ENCODE data around the gene AADAT. TPM values are rescaled to one million over a fixed set of nuclear protein-coding genes. Genes with fewer than 3 reads are reported as not detected.

The AADAT gene
- total and polyA plus RNA-seq, 2 of the 8 experiments (the other 6 are each of a cell fraction or from before 2014, with no cell fraction given) = 6.1 to 7.7 TPM

DNA sequence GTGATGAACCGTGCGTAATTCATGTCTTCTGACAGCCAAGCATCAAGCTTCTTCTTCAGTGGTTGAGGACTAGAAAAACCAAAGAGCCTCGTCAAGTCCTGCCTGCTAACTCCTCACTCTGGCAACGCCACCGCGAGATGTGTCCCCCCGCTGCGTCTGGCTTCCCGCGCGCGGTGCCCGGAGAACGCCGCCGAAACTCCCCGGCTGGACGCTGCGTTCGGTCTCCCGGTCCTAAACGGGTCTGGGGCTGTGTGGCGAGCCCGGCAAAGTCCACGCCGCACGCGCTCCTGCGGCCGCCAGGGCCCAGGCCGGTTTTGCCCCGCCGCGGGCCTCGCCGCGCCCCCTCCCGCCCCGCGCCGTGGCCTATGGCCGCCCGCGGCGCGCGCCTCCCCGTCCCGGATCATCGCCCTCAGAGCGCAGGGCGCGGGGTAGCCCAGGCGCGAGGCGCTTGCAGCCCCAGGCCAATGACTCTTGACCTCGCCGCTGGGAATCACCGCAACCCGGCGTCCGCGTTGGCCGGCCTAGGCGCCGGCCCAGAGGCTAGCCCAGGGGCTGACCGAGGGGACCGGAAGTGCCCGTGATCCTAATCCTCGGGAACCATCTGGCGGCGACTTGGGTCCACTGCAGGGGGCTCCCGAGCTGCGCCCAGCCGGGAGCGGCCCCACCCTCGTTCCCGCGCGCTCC is at the start of gene AADAT (continued):
- TF ChIP-seq KDM1A (IDR thresholded peaks at IDR 0.05; ENCODE audit: borderline replicate concordance, low read length) (no peak), EGR1 (IDR thresholded peaks at IDR 0.05; ENCODE audit: borderline replicate concordance, low read depth, low read length) (no peak), SUZ12 (IDR thresholded peaks at IDR 0.05; ENCODE audit: low read length) (0 out of 2 replicates have a peak, but pooled peaks have one; percentile 39), RAD21 (IDR thresholded peaks at IDR 0.05 in 1 of 2, conservative IDR thresholded peaks at IDR 0.05 in 1 of 2; ENCODE audit: low read depth in 2 of 2, low read length in 2 of 2) (peak; percentile 89 to 92), KDM4A (IDR thresholded peaks at IDR 0.05; ENCODE audit: low read depth, low read length, severe bottlenecking) (peak; percentile 88), TAF7 (optimal IDR thresholded peaks at IDR 0.05; ENCODE audit: borderline replicate concordance, low read depth, low read length) (no peak), ZNF274 (IDR thresholded peaks at IDR 0.05; ENCODE audit: borderline replicate concordance, extremely low read depth, low read length) (no peak), TCF12 (IDR thresholded peaks at IDR 0.05; ENCODE audit: low read depth, low read length) (no peak), HDAC2 (IDR thresholded peaks at IDR 0.05; ENCODE audit: borderline replicate concordance in 1 of 2, low read depth in 2 of 2, low read length in 2 of 2) (no peak), SRF (IDR thresholded peaks at IDR 0.05; ENCODE audit: low read depth, low read length) (no peak), ASH2L (IDR thresholded peaks at IDR 0.05; ENCODE audit: low read length) (peak; percentile 71)
- TF ChIP-seq, protein P1, sequence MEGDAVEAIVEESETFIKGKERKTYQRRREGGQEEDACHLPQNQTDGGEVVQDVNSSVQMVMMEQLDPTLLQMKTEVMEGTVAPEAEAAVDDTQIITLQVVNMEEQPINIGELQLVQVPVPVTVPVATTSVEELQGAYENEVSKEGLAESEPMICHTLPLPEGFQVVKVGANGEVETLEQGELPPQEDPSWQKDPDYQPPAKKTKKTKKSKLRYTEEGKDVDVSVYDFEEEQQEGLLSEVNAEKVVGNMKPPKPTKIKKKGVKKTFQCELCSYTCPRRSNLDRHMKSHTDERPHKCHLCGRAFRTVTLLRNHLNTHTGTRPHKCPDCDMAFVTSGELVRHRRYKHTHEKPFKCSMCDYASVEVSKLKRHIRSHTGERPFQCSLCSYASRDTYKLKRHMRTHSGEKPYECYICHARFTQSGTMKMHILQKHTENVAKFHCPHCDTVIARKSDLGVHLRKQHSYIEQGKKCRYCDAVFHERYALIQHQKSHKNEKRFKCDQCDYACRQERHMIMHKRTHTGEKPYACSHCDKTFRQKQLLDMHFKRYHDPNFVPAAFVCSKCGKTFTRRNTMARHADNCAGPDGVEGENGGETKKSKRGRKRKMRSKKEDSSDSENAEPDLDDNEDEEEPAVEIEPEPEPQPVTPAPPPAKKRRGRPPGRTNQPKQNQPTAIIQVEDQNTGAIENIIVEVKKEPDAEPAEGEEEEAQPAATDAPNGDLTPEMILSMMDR (IDR thresholded peaks at IDR 0.05; ENCODE audit: control extremely low read depth in 1 of 3, insufficient read depth in 1 of 3, low read depth in 1 of 3, low read length in 3 of 3) = peak; percentile 68 to 81 (median 70)

Measured in H1 (cell line).